Ovary (tissue), 9 donors: Measurements from ENCODE around the gene GPR17. TPM values are rescaled to one million over a fixed set of nuclear protein-coding genes. Genes with fewer than 3 reads are reported as not detected.

ENCODE experiments used
- DNase-seq, 5 donors: peaks; one replicate each; pipeline ENCODE4 v3.0.0-alpha.2; 2019 to 2020
- H3K27ac ChIP-seq, 2 donors: fragments of 200-600 bp; one replicate each; pipeline versions ENCODE4 v1.5.1 to v1.8.0; 2019 to 2022
- H3K27me3 ChIP-seq: fragments of 200-600 bp; one replicate; pipeline ENCODE4 v1.8.0; 2022
- H3K36me3 ChIP-seq: fragments of 200-600 bp; sonication (generic); one replicate; pipeline ENCODE4 v1.5.1; 2019
- H3K4me1 ChIP-seq: one replicate; pipeline ENCODE4 v1.8.1; 2013; ENCODE audit warnings: mild to moderate bottlenecking, moderate library complexity; ENCODE audit not compliant: insufficient read depth
- H3K4me3 ChIP-seq: fragments of 200-600 bp; sonication (generic); one replicate; pipeline ENCODE4 v1.5.1; 2017
- H3K9me3 ChIP-seq, 2 donors: fragments of 200-600 bp in 1 of 2; sonication (generic) in 1 of 2; one replicate each; pipeline versions ENCODE4 v1.5.1 to v1.8.1; 2013 to 2019; ENCODE audit warnings: mild to moderate bottlenecking in 1 of 2, moderate library complexity in 1 of 2
- CTCF ChIP-seq, 3 donors: fragments of 450-650 bp in 2 of 3; fragments of 200-600 bp in 1 of 3; IDR thresholded peaks; one replicate each; pipeline versions ENCODE4 v1.5.1 to v1.8.0; 2016 to 2022; ENCODE audit warnings: antibody characterized with exemption in 3 of 3, mild to moderate bottlenecking in 1 of 3
- EP300 ChIP-seq: sonication (generic); formaldehyde crosslinking; IDR thresholded peaks from one replicate; pipeline ENCODE4 v1.6.1; 2017; ENCODE audit warnings: antibody characterized with exemption
- POLR2A ChIP-seq: fragments of 450-650 bp; IDR thresholded peaks from one replicate; pipeline ENCODE4 v1.6.1; 2017; ENCODE audit warnings: antibody characterized with exemption, mild to moderate bottlenecking, moderate library complexity
- WGBS, 3 donors: extraction: QIAGEN DNeasy Blood & Tissue Kit in 1 of 3; methylation state at CpG; one replicate each; pipeline versions ENCODE4 v1.1.5 to v1.1.7; 2013 to 2017; 5-methylcytosine and 5-hydroxymethylcytosine counted together
- intact Hi-C, 4 donors: fragments of 100-400 bp; cut with DNase I; formaldehyde crosslinking; loops; one replicate each; pipeline versions ENCODE4 v1.11.0 to v1.15.1; 2022 to 2023
- polyA plus RNA-seq, 2 donors: library from polyadenylated mRNA; stranded (reverse); fragments of 200-250 nt in 1 of 2; fragments of 350-450 nt in 1 of 2; fragmentation: Illumina TruSeq in 1 of 2; extraction: RNeasy Lipid Tissue Mini Kit (QIAGEN cat#74804) in 1 of 2; gene quantifications; one replicate each; pipeline ENCODE4 v1.2.3, GENCODE V29; 2013 to 2014
- total RNA-seq, 7 donors: library from RNA; depleted of rRNA in 2 of 7; stranded (reverse); fragments of >200 nt in 2 of 7; fragmentation: NEBNext Ultra II Directional in 3 of 7; extraction: Animal tissue kit (Norgen Biotek cat#: 25700) in 3 of 7; gene quantifications; one replicate each; pipeline versions ENCODE4 v1.1.0 to v1.2.4, GENCODE V29; 2016 to 2023
- donor health status: DM: no; HTN: no; CAD: no; lungs with moderate emphysema.
- donor health status: DM: no; HTN: no; CAD: no.
- donor health status: Bipolar disorder and iron deficiency.
- donor health status: DM: yes; HTN: yes; CAD: no.
- donor health status: DM: no; HTN: no; CAD: no.
- donor health status: DM: yes; HTN: yes; CAD: no.

Gene GPR17
- total and polyA plus RNA-seq, 9 donors: 0.18 TPM; not detected in 8

- Histone ChIP-seq H3K27me3 (no peaks in the 10 kb centered on the region), H3K4me3 (no peak overlapping the region), H3K9me3 (no peaks in the 10 kb centered on the region), H3K27ac (no peak overlapping the region), H3K4me1 (peaks cover 10% of the 10 kb centered on the region), H3K36me3 (no peaks in the 10 kb centered on the region)
- no peak for DNase-seq
- TF ChIP-seq CTCF (IDR thresholded peaks at IDR 0.05): no peak
- TF ChIP-seq EP300: no peak
- TF ChIP-seq POLR2A: no peak
- 92 to 95% (median 92%) methylated on average over 6 of the region's 6 CpGs for WGBS, 3 donors
- intact Hi-C loops: no loop called here
Measured at GRCh38 chr2:127658146-127658545, 12.2 kb downstream of the GPR17 start.

GRCh38 chr2:127658641-127659407, 12.9 kb downstream of the GPR17 start:
- no peaks in the 10 kb centered on the region for H3K9me3 ChIP-seq
- H3K27me3 ChIP-seq: no peaks in the 10 kb centered on the region
- H3K36me3 ChIP-seq: no peaks in the 10 kb centered on the region
- no peak for TF ChIP-seq EP300
- no peak for TF ChIP-seq POLR2A
- no peak for TF ChIP-seq CTCF (IDR thresholded peaks at IDR 0.05)
- H3K27ac ChIP-seq: no peak overlapping the region
- intact Hi-C loops: no loop called here
- H3K4me3 ChIP-seq: no peak overlapping the region
- WGBS, 3 donors: 89 to 91% (median 91%) methylated on average over 20 of the region's 20 CpGs
- DNase-seq: no peak
- peaks cover 10% of the 10 kb centered on the region for H3K4me1 ChIP-seq

GRCh38 chr2:127659408-127660290, 13.7 kb downstream of the GPR17 start:
- Histone ChIP-seq H3K4me1 (peaks cover 10% of the 10 kb centered on the region), H3K27ac (no peak overlapping the region), H3K27me3 (no peaks in the 10 kb centered on the region), H3K36me3 (no peaks in the 10 kb centered on the region), H3K9me3 (no peaks in the 10 kb centered on the region), H3K4me3 (no peak overlapping the region)
- no peak for TF ChIP-seq EP300
- TF ChIP-seq CTCF (IDR thresholded peaks at IDR 0.05): no peak
- intact Hi-C loops: no loop called here
- 33 to 48% (median 37%) methylated on average over 14 of the region's 14 CpGs for WGBS, 3 donors
- no peak for DNase-seq

- no peaks in the 10 kb centered on the region for H3K9me3 ChIP-seq
- TF ChIP-seq POLR2A (no peak), EP300 (no peak), CTCF (IDR thresholded peaks at IDR 0.05) (no peak)
- intact Hi-C loops: no loop called here
- H3K4me1 ChIP-seq: peaks cover 10% of the 10 kb centered on the region
- H3K4me3 ChIP-seq: no peak overlapping the region
- DNase-seq: no peak
- WGBS, 3 donors: 93 to 95% (median 94%) methylated on average over 10 of the region's 10 CpGs
- H3K36me3 ChIP-seq: no peaks in the 10 kb centered on the region
- H3K27me3 ChIP-seq: no peaks in the 10 kb centered on the region
- H3K27ac ChIP-seq: no peak overlapping the region
Measured at GRCh38 chr2:127660291-127660578, 14.3 kb downstream of the GPR17 start.
